Stimulated activated CD8-positive, alpha-beta memory T cell treated with anti-CD3 and anti-CD28 coated beads, Interleukin-12 subunit alpha, Interleukin-12 subunit beta, amount 100 ng/mL, for 4 hours (primary cell): ENCODE results near the gene CACNA1C.

ENCODE experiments used
- DNase-seq: peaks from one replicate; pipeline ENCODE4 v3.0.0-alpha.2; 2020; ENCODE audit warnings: low read depth

Gene CACNA1C

GRCh38 chr12:2553388-2554126, 500.8 kb downstream of the CACNA1C start:
- no peak for DNase-seq

- no peak for DNase-seq
These were observed 502.8 kb downstream of the CACNA1C start for GRCh38 chr12:2555487-2556082.

GRCh38 chr12:2557597-2557996, 504.8 kb downstream of the CACNA1C start:
- DNase-seq: no peak

- DNase-seq: no peak
These were observed 507.1 kb downstream of the CACNA1C start for GRCh38 chr12:2559931-2560330.

- no peak for DNase-seq
These were observed 507.6 kb downstream of the CACNA1C start for GRCh38 chr12:2560356-2560755.

- no peak for DNase-seq
These were observed 508.6 kb downstream of the CACNA1C start for GRCh38 chr12:2561367-2561766.

- no peak for DNase-seq
These were observed 509.6 kb downstream of the CACNA1C start for GRCh38 chr12:2562400-2562799.

- no peak for DNase-seq
These were observed 510.9 kb downstream of the CACNA1C start for GRCh38 chr12:2563709-2564108.

- no peak for DNase-seq
These were observed 513.4 kb downstream of the CACNA1C start for GRCh38 chr12:2566161-2566560.

- no peak for DNase-seq
These were observed 514.9 kb downstream of the CACNA1C start for GRCh38 chr12:2567711-2568110.

- DNase-seq: no peak
These were observed 517.8 kb downstream of the CACNA1C start for GRCh38 chr12:2570562-2570961.

- no peak for DNase-seq
These were observed 521.7 kb downstream of the CACNA1C start for GRCh38 chr12:2574355-2574935.

- DNase-seq: no peak
These were observed 522.5 kb downstream of the CACNA1C start for GRCh38 chr12:2575245-2575644.

- DNase-seq: no peak
These were observed 525.4 kb downstream of the CACNA1C start for GRCh38 chr12:2578211-2578610.

GRCh38 chr12:2578772-2579171, 526.0 kb downstream of the CACNA1C start:
- no peak for DNase-seq

GRCh38 chr12:2580821-2581220, 528.0 kb downstream of the CACNA1C start:
- DNase-seq: no peak

GRCh38 chr12:2581293-2582045, 528.7 kb downstream of the CACNA1C start:
- no peak for DNase-seq

- DNase-seq: no peak
These were observed 529.8 kb downstream of the CACNA1C start for GRCh38 chr12:2582631-2583030.

GRCh38 chr12:2583091-2583497, 530.3 kb downstream of the CACNA1C start:
- peak; percentile 6 for DNase-seq

- DNase-seq: no peak
These were observed 531.0 kb downstream of the CACNA1C start for GRCh38 chr12:2583642-2584401.

- no peak for DNase-seq
These were observed 533.6 kb downstream of the CACNA1C start for GRCh38 chr12:2586156-2587038.
